HepG2 (cell line): ENCODE measurements around the gene PTPRH. TPM values are rescaled to one million over a fixed set of nuclear protein-coding genes. Genes with fewer than 3 reads are reported as not detected.

Source experiments
- ATAC-seq: fragments of 200-7000 bp; cut with Tn5 transposase; 3 replicates; pipeline ENCODE4 v1.9.1; 2020; ENCODE audit warnings: mild to moderate bottlenecking, moderate library complexity
- BruUV-seq: library from RNA; stranded (reverse); fragments of 400-500 nt; replicated peaks from 2 replicates; lab custom pipeline; 2021; lab: Mats Ljungman, UMichigan
- CTCF ChIA-PET: fragments of 300-600 bp; formaldehyde crosslinking; extraction: SDS; loops from one replicate; lab custom pipeline; 2021; ENCODE audit warnings: low total read pairs, inconsistent platforms, low intra/inter-chr PET ratio; lab: Yijun Ruan, JAX
- POLR2A ChIA-PET: fragments of 350-600 bp; sonication (Branson Sonifier 250); formaldehyde crosslinking; loops from one replicate; lab custom pipeline; 2020; ENCODE audit warnings: antibody characterized with exemption, inconsistent platforms; lab: Yijun Ruan, JAX
- DNase-seq: peaks from one replicate; pipeline ENCODE4 v3.0.0-alpha.2; 2015; ENCODE audit warnings: low spot score
- FAIRE-seq: peaks from 3 replicates; lab custom pipeline; 2011; peaks lifted over from hg19 to GRCh38; lab: Jason Lieb, UNC
- H2AFZ ChIP-seq: one replicate; pipeline ENCODE4 v1.6.1; 2011; ENCODE audit warnings: low read length, inconsistent platforms
- H3K27ac ChIP-seq: fragments of 300-600 bp; 3 replicates; pipeline ENCODE4 v1.8.0; 2011; ENCODE audit warnings: mixed run types, mild to moderate bottlenecking, mixed read lengths, low read length, inconsistent platforms; ENCODE audit not compliant: insufficient read depth; ENCODE audit errors: extremely low read length
- H3K27me3 ChIP-seq, 2 experiments: fragments of 200-600 bp in 1 of 2; 2 replicates in 1 of 2; 3 replicates in 1 of 2; pipeline versions ENCODE4 v1.6.0 to v1.8.0; 2011; ENCODE audit warnings: low read length in 2 of 2, mild to moderate bottlenecking in 2 of 2, moderate library complexity in 2 of 2, inconsistent platforms in 1 of 2; ENCODE audit not compliant: insufficient read depth in 2 of 2, control insufficient read depth in 1 of 2
- H3K36me3 ChIP-seq, 2 experiments: fragments of 200-600 bp in 1 of 2; replicated peaks in 1 of 2; 2 replicates in 1 of 2; 3 replicates in 1 of 2; pipeline versions ENCODE4 v1.5.1 to v1.8.0; 2011; ENCODE audit warnings: low read length in 2 of 2, inconsistent platforms in 1 of 2; ENCODE audit not compliant: insufficient read depth in 2 of 2, control insufficient read depth in 1 of 2
- H3K4me1 ChIP-seq: 2 replicates; pipeline ENCODE4 v1.5.1; 2012; ENCODE audit warnings: low read length, inconsistent platforms; ENCODE audit not compliant: insufficient read depth
- H3K4me2 ChIP-seq: 2 replicates; pipeline ENCODE4 v1.6.0; 2011; ENCODE audit warnings: low read depth, low read length, inconsistent platforms
- H3K4me3 ChIP-seq, 3 experiments: fragments of 200-600 bp in 1 of 3; sonication (generic), shearing (Covaris generic) in 1 of 3; replicated peaks in 1 of 3; 2 replicates each; pipeline ENCODE4 v1.5.1; 2011 to 2016; ENCODE audit warnings: low read length in 3 of 3, inconsistent platforms in 2 of 3, low read depth in 2 of 3, mild to moderate bottlenecking in 2 of 3, control low read depth in 1 of 3, mixed read lengths in 1 of 3; ENCODE audit not compliant: insufficient read depth in 1 of 3
- H3K79me2 ChIP-seq: one replicate; pipeline ENCODE4 v1.6.1; 2011; ENCODE audit warnings: low read length, inconsistent platforms; ENCODE audit not compliant: insufficient read depth
- H3K9ac ChIP-seq: 2 replicates; pipeline ENCODE4 v1.6.0; 2011; ENCODE audit warnings: mild to moderate bottlenecking, low read depth, low read length, inconsistent platforms; ENCODE audit not compliant: insufficient read depth
- H3K9me3 ChIP-seq: 2 replicates; pipeline ENCODE4 v1.5.1; 2012; ENCODE audit warnings: mild to moderate bottlenecking, low read length
- H4K20me1 ChIP-seq: 2 replicates; pipeline ENCODE4 v1.6.0; 2011; ENCODE audit warnings: inconsistent platforms, mild to moderate bottlenecking, low read length, moderate library complexity; ENCODE audit not compliant: insufficient read depth
- HNF4A ChIP-seq: sonication (generic); formaldehyde crosslinking; IDR thresholded peaks from 2 replicates; pipeline ENCODE4 v1.4.0; 2020; ENCODE audit warnings: missing genetic modification reagents
- KDM5A ChIP-seq: fragments of 200-600 bp; sonication (generic); IDR thresholded peaks from 2 replicates; pipeline ENCODE4 v1.7.0; 2018; ENCODE audit warnings: antibody characterized with exemption, mild to moderate bottlenecking, low read length, borderline replicate concordance
- MTA1 ChIP-seq: sonication (generic); formaldehyde crosslinking; IDR thresholded peaks from 2 replicates; pipeline ENCODE4 v1.4.0; 2020; ENCODE audit warnings: missing genetic modification reagents, mild to moderate bottlenecking, borderline replicate concordance
- NFKB2 ChIP-seq: sonication (generic); formaldehyde crosslinking; IDR thresholded peaks from 2 replicates; pipeline ENCODE4 v1.4.0; 2020; ENCODE audit warnings: missing genetic modification reagents, borderline replicate concordance
- PAX8 ChIP-seq: sonication (generic); formaldehyde crosslinking; IDR thresholded peaks from 2 replicates; pipeline ENCODE4 v1.8.0; 2022; ENCODE audit warnings: mild to moderate bottlenecking, missing genetic modification reagents, borderline replicate concordance
- SMARCC2 ChIP-seq: fragments of 450-650 bp; IDR thresholded peaks from 2 replicates; pipeline ENCODE4 v1.6.1; 2017; ENCODE audit warnings: antibody characterized with exemption, mild to moderate bottlenecking
- SRSF1 ChIP-seq: fragments of 200-400 bp; formaldehyde crosslinking; optimal IDR thresholded peaks from 2 replicates; pipeline ENCODE3; 2017; ENCODE audit warnings: mild to moderate bottlenecking, low read depth, low read length, moderate library complexity
- ZBTB7B ChIP-seq: sonication (generic); formaldehyde crosslinking; IDR thresholded peaks from 2 replicates; pipeline ENCODE4 v1.4.0; 2020; ENCODE audit warnings: missing genetic modification reagents
- ZNF3 ChIP-seq: IDR thresholded peaks from 2 replicates; pipeline ENCODE4 v1.7.0; 2017; ENCODE audit warnings: inconsistent platforms
- ZZZ3 ChIP-seq: sonication (generic); formaldehyde crosslinking; IDR thresholded peaks from 2 replicates; pipeline ENCODE4 v1.4.0; 2020; ENCODE audit warnings: missing genetic modification reagents, mild to moderate bottlenecking, borderline replicate concordance
- WGBS: methylation state at CpG from one replicate; pipeline ENCODE4 v1.1.6; 2017; ENCODE audit warnings: low lambda C conversion rate; 5-methylcytosine and 5-hydroxymethylcytosine counted together
- in situ Hi-C: cut with HindIII; loops from 2 replicates; pipeline ENCODE4 v1.10.0; 2017; ENCODE audit warnings: low pct_unique_long_range_greater_than_20kb; ENCODE audit not compliant: extremely low pct_ligation_motif_present
- intact Hi-C: fragments of 100-400 bp; cut with micrococcal nuclease; formaldehyde crosslinking; loops from one replicate; pipeline ENCODE4 v1.10.0; 2022; ENCODE audit not compliant: unreplicated experiment
- polyA plus RNA-seq, 8 experiments: library from polyadenylated mRNA; depleted of rRNA in 3 of 8; stranded (reverse) in 7 of 8; unstranded in 1 of 8; fragments of >200 nt; fragmentation: Illumina TruSeq in 4 of 8; extraction: Trizol in 4 of 8; gene quantifications; 2 replicates each; pipeline versions ENCODE4 v1.2.1 to v1.2.3, GENCODE V29; 2011 to 2016; ENCODE audit warnings: low read depth in 4 of 8, missing spikeins in 1 of 8, mixed read lengths in 1 of 8; ENCODE audit not compliant: insufficient read depth in 1 of 8
- total RNA-seq, 5 experiments: library from RNA; depleted of rRNA; stranded (reverse); fragments of >200 nt; fragmentation: Illumina TruSeq; extraction: Trizol; gene quantifications; 2 replicates each; pipeline ENCODE4 v1.2.3, GENCODE V29; 2016; ENCODE audit warnings: low read depth in 1 of 5
- TF ChIP-seq, protein P1 (sequence below): sonication (generic); formaldehyde crosslinking; IDR thresholded peaks from 2 replicates; pipeline ENCODE4 v1.5.1; 2020; ENCODE audit warnings: mild to moderate bottlenecking, moderate library complexity, missing genetic modification reagents
- TF ChIP-seq, protein P2 (sequence below): sonication (generic); formaldehyde crosslinking; IDR thresholded peaks from 2 replicates; pipeline ENCODE4 v1.4.0; 2020; ENCODE audit warnings: missing genetic modification reagents, borderline replicate concordance

PTPRH gene
- total and polyA plus RNA-seq, 2 of the 13 experiments (the other 11 are each of a cell fraction or from before 2014, with no cell fraction given): 14.7 to 125 TPM

DNA sequence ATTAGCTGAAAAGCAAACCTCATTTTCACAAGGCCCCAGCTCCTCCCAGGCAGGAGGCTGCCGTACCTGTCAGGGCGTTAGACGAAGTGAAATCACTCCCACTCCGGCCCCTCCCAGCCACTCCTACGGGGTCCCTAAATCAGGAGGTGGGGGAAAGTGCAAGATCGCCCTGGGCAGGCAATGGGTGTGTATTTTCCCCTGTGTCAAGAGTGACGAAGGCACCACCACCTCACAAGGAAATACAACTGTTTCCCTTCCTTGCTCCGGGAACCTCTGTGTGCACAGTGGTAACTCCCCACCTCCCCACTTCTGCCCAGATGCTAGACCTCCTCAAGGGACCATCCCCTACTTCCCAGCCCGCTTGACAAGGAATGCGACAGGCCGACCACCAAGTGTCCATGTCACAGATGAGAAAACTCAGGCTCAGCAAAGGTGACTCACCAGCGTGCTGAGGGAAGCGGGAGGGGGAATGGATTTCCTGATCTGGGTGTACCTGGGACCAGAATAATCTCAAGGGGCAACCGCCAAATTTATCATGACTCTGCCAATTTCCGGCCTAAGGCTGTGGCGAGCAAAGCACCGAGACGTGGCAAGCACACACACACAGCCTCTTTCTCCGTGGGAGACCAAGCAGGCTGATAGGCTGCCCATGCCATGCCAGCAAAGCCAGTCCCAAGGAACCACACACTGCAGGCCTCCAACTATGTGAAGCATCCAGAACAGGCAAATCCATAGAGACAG is 42.2 kb upstream of the PTPRH start:
- FAIRE-seq (no peak), DNase-seq (no peak), ATAC-seq (no peak)
- WGBS: 95% methylated on average over 14 of the region's 19 CpGs
- intact Hi-C loops (no loop called here), in situ Hi-C loops (no loop called here)
- H3K4me1 ChIP-seq: peaks cover 59% of the 10 kb centered on the region
- peak overlapping the region; percentile 34; the same call in 1 of the 2 replicates for H3K9ac ChIP-seq
- TF ChIP-seq, protein P1, sequence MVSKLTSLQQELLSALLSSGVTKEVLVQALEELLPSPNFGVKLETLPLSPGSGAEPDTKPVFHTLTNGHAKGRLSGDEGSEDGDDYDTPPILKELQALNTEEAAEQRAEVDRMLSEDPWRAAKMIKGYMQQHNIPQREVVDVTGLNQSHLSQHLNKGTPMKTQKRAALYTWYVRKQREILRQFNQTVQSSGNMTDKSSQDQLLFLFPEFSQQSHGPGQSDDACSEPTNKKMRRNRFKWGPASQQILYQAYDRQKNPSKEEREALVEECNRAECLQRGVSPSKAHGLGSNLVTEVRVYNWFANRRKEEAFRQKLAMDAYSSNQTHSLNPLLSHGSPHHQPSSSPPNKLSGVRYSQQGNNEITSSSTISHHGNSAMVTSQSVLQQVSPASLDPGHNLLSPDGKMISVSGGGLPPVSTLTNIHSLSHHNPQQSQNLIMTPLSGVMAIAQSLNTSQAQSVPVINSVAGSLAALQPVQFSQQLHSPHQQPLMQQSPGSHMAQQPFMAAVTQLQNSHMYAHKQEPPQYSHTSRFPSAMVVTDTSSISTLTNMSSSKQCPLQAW (CRISPR knock-in tag): no peak
- TF ChIP-seq SRSF1 (no peak), ZNF3 (CRISPR knock-in tag) (no peak), PAX8 (CRISPR knock-in tag) (no peak), NFKB2 (no peak), ZZZ3 (CRISPR knock-in tag) (no peak), SMARCC2 (no peak), HNF4A (CRISPR knock-in tag) (no peak), KDM5A (no peak), MTA1 (no peak), ZBTB7B (no peak)
- TF ChIP-seq, protein P2, sequence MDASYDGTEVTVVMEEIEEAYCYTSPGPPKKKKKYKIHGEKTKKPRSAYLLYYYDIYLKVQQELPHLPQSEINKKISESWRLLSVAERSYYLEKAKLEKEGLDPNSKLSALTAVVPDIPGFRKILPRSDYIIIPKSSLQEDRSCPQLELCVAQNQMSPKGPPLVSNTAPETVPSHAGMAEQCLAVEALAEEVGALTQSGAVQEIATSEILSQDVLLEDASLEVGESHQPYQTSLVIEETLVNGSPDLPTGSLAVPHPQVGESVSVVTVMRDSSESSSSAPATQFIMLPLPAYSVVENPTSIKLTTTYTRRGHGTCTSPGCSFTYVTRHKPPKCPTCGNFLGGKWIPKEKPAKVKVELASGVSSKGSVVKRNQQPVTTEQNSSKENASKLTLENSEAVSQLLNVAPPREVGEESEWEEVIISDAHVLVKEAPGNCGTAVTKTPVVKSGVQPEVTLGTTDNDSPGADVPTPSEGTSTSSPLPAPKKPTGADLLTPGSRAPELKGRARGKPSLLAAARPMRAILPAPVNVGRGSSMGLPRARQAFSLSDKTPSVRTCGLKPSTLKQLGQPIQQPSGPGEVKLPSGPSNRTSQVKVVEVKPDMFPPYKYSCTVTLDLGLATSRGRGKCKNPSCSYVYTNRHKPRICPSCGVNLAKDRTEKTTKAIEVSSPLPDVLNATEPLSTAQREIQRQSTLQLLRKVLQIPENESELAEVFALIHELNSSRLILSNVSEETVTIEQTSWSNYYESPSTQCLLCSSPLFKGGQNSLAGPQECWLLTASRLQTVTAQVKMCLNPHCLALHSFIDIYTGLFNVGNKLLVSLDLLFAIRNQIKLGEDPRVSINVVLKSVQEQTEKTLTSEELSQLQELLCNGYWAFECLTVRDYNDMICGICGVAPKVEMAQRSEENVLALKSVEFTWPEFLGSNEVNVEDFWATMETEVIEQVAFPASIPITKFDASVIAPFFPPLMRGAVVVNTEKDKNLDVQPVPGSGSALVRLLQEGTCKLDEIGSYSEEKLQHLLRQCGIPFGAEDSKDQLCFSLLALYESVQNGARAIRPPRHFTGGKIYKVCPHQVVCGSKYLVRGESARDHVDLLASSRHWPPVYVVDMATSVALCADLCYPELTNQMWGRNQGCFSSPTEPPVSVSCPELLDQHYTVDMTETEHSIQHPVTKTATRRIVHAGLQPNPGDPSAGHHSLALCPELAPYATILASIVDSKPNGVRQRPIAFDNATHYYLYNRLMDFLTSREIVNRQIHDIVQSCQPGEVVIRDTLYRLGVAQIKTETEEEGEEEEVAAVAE (CRISPR knock-in tag): no peak
- ChIA-PET CTCF (no interaction called here), POLR2A (interaction anchor here (0.8 kb wide), 1 partner anchor 9 kb away, joined by 3 read pairs; no protein-coding TSS in a partner anchor)
- peaks cover 89% of the 10 kb centered on the region for H3K79me2 ChIP-seq
- no peak overlapping the region for H2AFZ ChIP-seq
- H3K36me3 ChIP-seq: peaks cover 14 to 55% of the 10 kb centered on the region in 2 experiments; a peak in 4 of 5 replicates
- no peak overlapping the region for H3K4me3 ChIP-seq
- no peaks in the 10 kb centered on the region for H3K9me3 ChIP-seq
- H3K27me3 ChIP-seq: no peaks in the 10 kb centered on the region
- peaks cover 68% of the 10 kb centered on the region for H4K20me1 ChIP-seq
- no peak overlapping the region for H3K27ac ChIP-seq
- no peak overlapping the region for H3K4me2 ChIP-seq
- no TSS peak for BruUV-seq
